SK-N-SH (cell line): Measurements from ENCODE around the gene ANKH. TPM values are rescaled to one million over a fixed set of nuclear protein-coding genes. Genes with fewer than 3 reads are reported as not detected.

Experiments
- CTCF ChIA-PET: fragments of 300-600, 350-600 bp; formaldehyde crosslinking; extraction: SDS; loops from one replicate; lab custom pipeline; 2021; lab: Yijun Ruan, JAX
- POLR2A ChIA-PET: fragments of 350-600 bp; sonication (Branson Sonifier 250); formaldehyde crosslinking; extraction: SDS; loops from one replicate; lab custom pipeline; 2020; ENCODE audit warnings: antibody characterized with exemption, inconsistent platforms; lab: Yijun Ruan, JAX
- DNase-seq: peaks from one replicate; pipeline ENCODE4 v3.0.0; 2012
- H2AFZ ChIP-seq: fragments of 200-600 bp; sonication (generic); 2 replicates; pipeline ENCODE4 v1.8.1; 2016; ENCODE audit warnings: antibody characterized with exemption, mild to moderate bottlenecking, low read depth
- H3F3A ChIP-seq: fragments of 200-600 bp; sonication (generic); replicated peaks from 2 replicates; pipeline ENCODE3; 2016; ENCODE audit warnings: antibody characterized with exemption, mild to moderate bottlenecking; ENCODE audit not compliant: insufficient read depth
- H3K27ac ChIP-seq, 2 experiments: fragments of 200-500 bp in 1 of 2; fragments of 200-600 bp in 1 of 2; sonication (Bioruptor generic) in 1 of 2; sonication (generic), shearing (Covaris generic) in 1 of 2; 2 replicates each; pipeline versions ENCODE4 v1.5.1 to v1.6.1; 2014 to 2016; ENCODE audit warnings: low read depth in 2 of 2, inconsistent platforms in 1 of 2, low read length in 1 of 2, mild to moderate bottlenecking in 1 of 2, mixed read lengths in 1 of 2
- H3K27me3 ChIP-seq: fragments of 200-600 bp; sonication (generic), shearing (Covaris generic); 2 replicates; pipeline ENCODE4 v1.6.1; 2016; ENCODE audit warnings: mixed run types; ENCODE audit not compliant: insufficient read depth
- H3K36me3 ChIP-seq, 2 experiments: fragments of 200-500 bp in 1 of 2; fragments of 200-600 bp in 1 of 2; sonication (Bioruptor generic) in 1 of 2; sonication (generic) in 1 of 2; replicated peaks in 1 of 2; 2 replicates each; pipeline versions ENCODE3 to v1.5.1; 2014 to 2016; ENCODE audit warnings: low read length in 1 of 2, mild to moderate bottlenecking in 1 of 2; ENCODE audit not compliant: insufficient read depth in 2 of 2, control insufficient read depth in 1 of 2
- H3K4me1 ChIP-seq, 2 experiments: fragments of 200-500 bp in 1 of 2; fragments of 200-600 bp in 1 of 2; sonication (Bioruptor generic) in 1 of 2; sonication (generic), shearing (Covaris generic) in 1 of 2; 2 replicates each; pipeline versions ENCODE4 v1.5.1 to v1.6.1; 2014 to 2016; ENCODE audit warnings: low read depth in 1 of 2, low read length in 1 of 2, mixed run types in 1 of 2; ENCODE audit not compliant: insufficient read depth in 2 of 2, control insufficient read depth in 1 of 2
- H3K4me2 ChIP-seq: fragments of 200-600 bp; sonication (generic), shearing (Covaris generic); 2 replicates; pipeline ENCODE4 v1.6.1; 2017; ENCODE audit warnings: mixed run types
- H3K4me3 ChIP-seq, 2 experiments: fragments of 200-500 bp in 1 of 2; fragments of 200-600 bp in 1 of 2; sonication (Bioruptor generic) in 1 of 2; sonication (generic), shearing (Covaris generic) in 1 of 2; 2 replicates each; pipeline versions ENCODE4 v1.5.1 to v1.8.1; 2014 to 2016; ENCODE audit warnings: low read depth in 2 of 2, inconsistent platforms in 1 of 2, low read length in 1 of 2, mild to moderate bottlenecking in 1 of 2, mixed read lengths in 1 of 2, moderate library complexity in 1 of 2
- H3K79me2 ChIP-seq: fragments of 200-600 bp; sonication (generic); 2 replicates; pipeline ENCODE4 v1.8.1; 2017; ENCODE audit warnings: mild to moderate bottlenecking; ENCODE audit not compliant: insufficient read depth
- H3K9ac ChIP-seq: fragments of 200-600 bp; sonication (generic); 2 replicates; pipeline ENCODE4 v1.6.1; 2017; ENCODE audit warnings: mixed run types
- H3K9me2 ChIP-seq: fragments of 200-600 bp; sonication (generic); 2 replicates; pipeline ENCODE4 v1.6.1; 2017; ENCODE audit warnings: mixed run types
- H3K9me3 ChIP-seq: fragments of 200-600 bp; sonication (generic); 2 replicates; pipeline ENCODE4 v1.6.1; 2017; ENCODE audit warnings: mixed run types, mild to moderate bottlenecking, moderate library complexity
- H4K20me1 ChIP-seq: fragments of 200-600 bp; sonication (generic); 2 replicates; pipeline ENCODE4 v1.6.1; 2017; ENCODE audit warnings: mild to moderate bottlenecking, mixed run types; ENCODE audit not compliant: insufficient read depth
- FOSL2 ChIP-seq: IDR thresholded peaks from 2 replicates; pipeline ENCODE4 v1.4.0; 2012; ENCODE audit warnings: low read depth, mild to moderate bottlenecking, moderate library complexity, borderline replicate concordance
- GATA2 ChIP-seq: sonication (generic); formaldehyde crosslinking; IDR thresholded peaks from 2 replicates; pipeline ENCODE4 v1.5.0; 2020; ENCODE audit warnings: mild to moderate bottlenecking, missing genetic modification reagents
- IRF3 ChIP-seq: fragments of 150-350 bp; IDR thresholded peaks from 2 replicates; pipeline ENCODE4 v1.6.1; 2016; ENCODE audit warnings: mild to moderate bottlenecking, low read depth, low read length
- JUND ChIP-seq: IDR thresholded peaks from 2 replicates; pipeline ENCODE4 v1.4.0; 2012
- MEF2A ChIP-seq: IDR thresholded peaks from 2 replicates; pipeline ENCODE4 v1.4.0; 2012; ENCODE audit warnings: low read depth, borderline replicate concordance
- MXI1 ChIP-seq: IDR thresholded peaks from 2 replicates; pipeline ENCODE4 v1.6.1; 2012; ENCODE audit warnings: mild to moderate bottlenecking, low read depth, low read length, improper control_type of control experiment
- NFIC ChIP-seq: IDR thresholded peaks from 2 replicates; pipeline ENCODE4 v1.4.0; 2012; ENCODE audit warnings: borderline replicate concordance
- PBX3 ChIP-seq: IDR thresholded peaks from 2 replicates; pipeline ENCODE4; 2012
- POLR2AphosphoS5 ChIP-seq: IDR thresholded peaks from 2 replicates; pipeline ENCODE4 v1.6.1; 2012; ENCODE audit warnings: low read depth, low read length
- RCOR1 ChIP-seq: fragments of 150-350 bp; IDR thresholded peaks from 2 replicates; pipeline ENCODE4 v1.6.1; 2017; ENCODE audit warnings: antibody characterized with exemption, low read length
- RXRA ChIP-seq: IDR thresholded peaks from 2 replicates; pipeline ENCODE4 v1.4.0; 2012; ENCODE audit warnings: low read depth, mild to moderate bottlenecking, borderline replicate concordance
- SIN3A ChIP-seq: IDR thresholded peaks from 2 replicates; pipeline ENCODE4 v1.6.1; 2012; ENCODE audit warnings: low read depth, mild to moderate bottlenecking, low read length, moderate library complexity, borderline replicate concordance
- SMC3 ChIP-seq: IDR thresholded peaks from 2 replicates; pipeline ENCODE4 v1.6.1; 2012; ENCODE audit warnings: low read depth, low read length, improper control_type of control experiment
- USF1 ChIP-seq: IDR thresholded peaks from 2 replicates; pipeline ENCODE4 v1.4.0; 2012; ENCODE audit warnings: low read depth, borderline replicate concordance
- USF2 ChIP-seq: fragments of 150-350 bp; IDR thresholded peaks from 2 replicates; pipeline ENCODE4 v1.6.1; 2017; ENCODE audit warnings: antibody characterized with exemption, low read length, low read depth, borderline replicate concordance
- YY1 ChIP-seq: IDR thresholded peaks from 2 replicates; pipeline ENCODE4 v1.4.0; 2012; ENCODE audit warnings: low read depth, mild to moderate bottlenecking
- ZBTB33 ChIP-seq: IDR thresholded peaks from 2 replicates; pipeline ENCODE4 v1.4.0; 2012; ENCODE audit warnings: low read depth, borderline replicate concordance
- WGBS: methylation state at CpG from one replicate; pipeline ENCODE4 v1.1.6; 2017; ENCODE audit warnings: low lambda C conversion rate; 5-methylcytosine and 5-hydroxymethylcytosine counted together
- polyA plus RNA-seq, 3 experiments: library from polyadenylated mRNA; depleted of rRNA; stranded (reverse); fragments of >200 nt; gene quantifications; 2 replicates each; pipeline ENCODE4 v1.2.3, GENCODE V29; 2012

The ANKH gene
- polyA plus RNA-seq, 1 of the 3 experiments (the other 2 are of a cell fraction), result 22.0 TPM

DNA sequence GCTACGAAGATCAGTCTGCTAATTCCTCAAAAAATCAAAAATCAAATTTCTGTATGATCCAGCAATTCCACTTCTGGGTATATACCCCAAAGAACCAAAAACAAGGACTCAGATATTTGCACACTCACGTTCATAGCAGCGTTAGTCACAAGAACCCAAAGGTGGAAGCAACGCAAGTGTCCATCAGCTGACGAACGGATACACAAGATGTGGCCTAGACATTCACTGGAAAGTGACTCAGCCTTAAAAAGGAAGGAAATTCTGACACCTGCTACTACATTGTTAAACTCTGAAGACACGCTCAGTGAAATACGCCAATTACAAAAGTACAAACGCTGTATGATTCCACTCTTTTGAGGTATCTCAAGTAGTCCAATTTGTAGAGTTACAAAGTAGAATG, 113.7 kb downstream of the ANKH start:
- Histone ChIP-seq H3K79me2 (no peaks in the 10 kb centered on the region; the same call in 1 of the 2 replicates), H3K9ac (no peak overlapping the region), H3K27me3 (no peaks in the 10 kb centered on the region), H3F3A (no peaks in the 10 kb centered on the region), H3K36me3 (peaks cover 0 to 15% of the 10 kb centered on the region in 2 experiments), H4K20me1 (no peaks in the 10 kb centered on the region), H3K4me3 (no peak overlapping the region), H2AFZ (no peak overlapping the region), H3K9me2 (no peaks in the 10 kb centered on the region), H3K27ac (no peak overlapping the region), H3K4me2 (no peak overlapping the region), H3K9me3 (no peaks in the 10 kb centered on the region), H3K4me1 (no peaks in the 10 kb centered on the region)
- ChIA-PET POLR2A (no interaction called here), CTCF (no interaction called here)
- WGBS, result 98% methylated on average over 9 of the region's 9 CpGs
- no peak for DNase-seq
- TF ChIP-seq USF1 (no peak), GATA2 (CRISPR knock-in tag) (no peak), USF2 (no peak), PBX3 (no peak), SIN3A (no peak), NFIC (no peak), RXRA (no peak), JUND (no peak), MXI1 (no peak), MEF2A (no peak), RCOR1 (no peak), SMC3 (no peak), YY1 (no peak), IRF3 (no peak), ZBTB33 (no peak), FOSL2 (no peak), POLR2AphosphoS5 (no peak)
